ENCODE results near the gene HIBADH.
"Not testable (repeated sequence)": the region's sequence is repeated elsewhere in the genome, so short reads cannot be mapped to it uniquely, and the experiment has no call there.

The HIBADH gene

DNA sequence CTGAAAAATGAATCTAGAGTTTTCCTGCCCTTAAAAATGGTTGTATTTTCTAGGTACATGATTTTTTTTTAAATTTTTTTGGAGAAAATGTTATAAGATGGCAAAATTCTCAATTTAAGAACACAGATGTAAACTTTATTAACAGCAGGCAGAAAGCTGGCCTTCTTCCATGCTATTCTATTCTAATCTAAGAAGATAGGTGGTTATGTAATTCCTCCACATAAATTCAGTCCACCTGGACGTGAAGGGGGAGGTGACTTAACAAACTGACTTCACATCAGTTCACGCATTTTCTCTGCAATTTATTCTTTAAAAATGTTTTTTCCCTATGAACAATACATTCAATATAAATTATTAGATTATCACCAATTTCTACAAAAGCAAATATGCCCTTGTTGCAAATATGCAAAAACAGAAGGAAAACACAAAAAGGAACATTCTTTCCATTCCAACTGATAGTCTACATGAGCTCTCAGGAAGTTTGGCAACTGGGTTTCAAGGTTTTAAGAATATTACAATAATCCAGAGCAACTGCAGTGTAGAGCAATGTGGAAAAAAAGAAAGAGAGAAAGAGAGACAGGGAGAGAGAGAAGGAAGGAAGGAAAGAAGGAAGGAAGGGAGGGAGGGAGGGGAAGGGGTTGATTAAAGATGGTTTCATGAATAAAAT, 76.8 kb downstream of the HIBADH start:
- Histone ChIP-seq H3K4me1 (ENCODE audit: control insufficient read depth, insufficient read depth, low read length) (peaks cover 8% of the 10 kb centered on the region), H3K27ac (ENCODE audit: insufficient read depth, low read depth, low read length, poor library complexity, severe bottlenecking) (no peak overlapping the region), H3K36me3 (ENCODE audit: control insufficient read depth, insufficient read depth, low read length) (no peaks in the 10 kb centered on the region), H3K9me3 (ENCODE audit: control insufficient read depth, low read length) (no peaks in the 10 kb centered on the region), H3K27me3 (ENCODE audit: control insufficient read depth, insufficient read depth, low read length, poor library complexity, severe bottlenecking) (no peaks in the 10 kb centered on the region), H3K4me3 (ENCODE audit: insufficient read depth, low read depth, low read length) (no peak overlapping the region)
- 91 to 100% methylated on average over 1 of the region's 2 CpGs for WGBS, 2 experiments

DNA sequence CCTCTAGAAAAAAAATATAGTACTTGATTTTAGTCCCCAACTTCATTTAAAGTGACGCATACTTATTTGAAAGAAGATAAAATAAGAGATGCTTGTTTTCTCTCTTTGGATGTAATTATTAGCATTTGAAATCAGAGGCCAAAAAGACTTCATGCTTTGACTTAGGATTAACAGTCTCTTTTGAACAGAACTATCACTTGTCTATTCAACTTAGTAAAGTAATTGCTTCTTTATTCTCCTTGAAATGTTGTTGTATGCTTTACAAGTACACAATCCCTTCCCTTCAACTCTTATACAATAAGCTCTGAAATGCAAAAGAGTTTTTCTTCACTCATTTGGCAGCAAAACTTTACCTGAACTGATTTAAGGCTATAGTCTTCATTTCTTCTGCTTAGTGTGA, 80.8 kb downstream of the HIBADH start:
- Histone ChIP-seq H3K27ac (ENCODE audit: insufficient read depth, low read depth, low read length, poor library complexity, severe bottlenecking) (no peak overlapping the region), H3K4me3 (ENCODE audit: insufficient read depth, low read depth, low read length) (no peak overlapping the region), H3K27me3 (ENCODE audit: control insufficient read depth, insufficient read depth, low read length, poor library complexity, severe bottlenecking) (no peaks in the 10 kb centered on the region), H3K4me1 (ENCODE audit: control insufficient read depth, insufficient read depth, low read length) (peaks cover 4% of the 10 kb centered on the region), H3K36me3 (ENCODE audit: control insufficient read depth, insufficient read depth, low read length) (no peaks in the 10 kb centered on the region), H3K9me3 (ENCODE audit: control insufficient read depth, low read length) (no peaks in the 10 kb centered on the region)
- WGBS, 2 experiments: no CpG with 5 or more reads among the region's 1 CpG

DNA sequence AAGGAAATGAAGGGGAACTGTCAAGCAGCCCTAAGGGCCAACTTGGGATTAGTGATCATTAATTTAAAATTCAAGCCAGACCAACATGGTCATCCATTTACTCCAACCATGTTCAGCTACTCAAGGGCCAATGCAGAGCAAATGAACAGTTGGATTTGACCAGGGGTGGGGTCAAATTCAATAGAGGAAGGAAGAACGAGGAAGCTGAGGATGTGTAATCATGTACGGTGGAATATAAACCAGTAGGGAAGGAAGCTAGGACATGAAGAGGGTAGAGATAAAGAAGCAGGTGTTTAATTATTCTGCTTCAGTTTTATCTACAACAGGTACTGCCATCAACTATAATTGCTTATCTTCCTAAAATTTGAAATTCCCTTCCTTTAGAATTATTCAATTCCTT, 81.6 kb downstream of the HIBADH start:
- Histone ChIP-seq H3K27me3 (ENCODE audit: control insufficient read depth, insufficient read depth, low read length, poor library complexity, severe bottlenecking) (no peaks in the 10 kb centered on the region), H3K4me3 (ENCODE audit: insufficient read depth, low read depth, low read length) (no peak overlapping the region), H3K9me3 (ENCODE audit: control insufficient read depth, low read length) (no peaks in the 10 kb centered on the region), H3K36me3 (ENCODE audit: control insufficient read depth, insufficient read depth, low read length) (no peaks in the 10 kb centered on the region), H3K27ac (ENCODE audit: insufficient read depth, low read depth, low read length, poor library complexity, severe bottlenecking) (no peak overlapping the region), H3K4me1 (ENCODE audit: control insufficient read depth, insufficient read depth, low read length) (peaks cover 4% of the 10 kb centered on the region)
- WGBS, 2 experiments: 91 to 93% methylated on average over 2 of the region's 2 CpGs

DNA sequence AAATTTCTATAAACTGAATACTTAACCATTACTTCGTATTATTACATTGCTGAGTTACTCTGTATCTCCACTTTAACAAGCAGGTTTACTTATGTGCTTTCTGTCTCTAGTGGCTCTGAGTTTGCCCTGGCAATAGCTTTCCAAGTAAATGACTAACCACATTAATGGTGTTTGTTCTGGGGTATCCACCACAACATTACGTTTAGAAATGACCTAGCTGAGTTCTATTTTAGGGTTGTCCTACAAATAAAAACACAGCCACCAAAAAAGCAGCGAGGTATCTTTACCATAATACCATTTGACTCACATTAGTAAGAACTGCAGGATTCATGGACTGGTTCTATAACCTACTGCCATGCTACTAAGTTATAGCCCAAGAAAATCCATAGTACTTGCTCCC, 83.1 kb downstream of the HIBADH start:
- H3K27me3 ChIP-seq (ENCODE audit: control insufficient read depth, insufficient read depth, low read length, poor library complexity, severe bottlenecking): no peaks in the 10 kb centered on the region
- no peaks in the 10 kb centered on the region for H3K36me3 ChIP-seq (ENCODE audit: control insufficient read depth, insufficient read depth, low read length)
- H3K9me3 ChIP-seq (ENCODE audit: control insufficient read depth, low read length): no peaks in the 10 kb centered on the region
- H3K4me1 ChIP-seq (ENCODE audit: control insufficient read depth, insufficient read depth, low read length): peaks cover 4% of the 10 kb centered on the region
- WGBS, 2 experiments: 89 to 96% methylated on average over 3 of the region's 3 CpGs
- H3K4me3 ChIP-seq (ENCODE audit: insufficient read depth, low read depth, low read length): no peak overlapping the region
- H3K27ac ChIP-seq (ENCODE audit: insufficient read depth, low read depth, low read length, poor library complexity, severe bottlenecking): no peak overlapping the region

DNA sequence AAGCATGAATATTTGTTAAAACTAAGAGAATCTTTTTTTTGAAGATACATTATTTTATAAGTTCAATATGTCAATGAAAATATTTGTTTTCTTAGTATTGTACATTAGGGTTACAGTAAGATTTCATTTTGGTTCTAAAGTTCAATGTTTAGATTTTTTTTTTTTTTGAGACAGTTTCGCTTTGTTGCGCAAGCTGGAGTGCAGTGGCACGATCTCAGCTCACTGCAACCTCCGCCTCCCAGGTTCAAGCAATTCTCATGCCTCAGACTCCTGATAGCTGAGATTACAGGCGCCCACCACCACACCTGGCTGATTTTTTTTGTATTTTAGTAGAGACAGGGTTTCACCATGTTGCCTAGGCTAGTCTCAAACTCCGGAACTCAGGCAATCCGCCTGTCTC, 84.5 kb downstream of the HIBADH start:
- H3K4me1 ChIP-seq (ENCODE audit: control insufficient read depth, insufficient read depth, low read length); H3K27me3 ChIP-seq (ENCODE audit: control insufficient read depth, insufficient read depth, low read length, poor library complexity, severe bottlenecking); H3K36me3 ChIP-seq (ENCODE audit: control insufficient read depth, insufficient read depth, low read length); H3K9me3 ChIP-seq (ENCODE audit: control insufficient read depth, low read length); H3K4me3 ChIP-seq (ENCODE audit: insufficient read depth, low read depth, low read length); H3K27ac ChIP-seq (ENCODE audit: insufficient read depth, low read depth, low read length, poor library complexity, severe bottlenecking): not testable (repeated sequence)
- WGBS, 2 experiments: 92 to 94% methylated on average over 7 of the region's 7 CpGs

DNA sequence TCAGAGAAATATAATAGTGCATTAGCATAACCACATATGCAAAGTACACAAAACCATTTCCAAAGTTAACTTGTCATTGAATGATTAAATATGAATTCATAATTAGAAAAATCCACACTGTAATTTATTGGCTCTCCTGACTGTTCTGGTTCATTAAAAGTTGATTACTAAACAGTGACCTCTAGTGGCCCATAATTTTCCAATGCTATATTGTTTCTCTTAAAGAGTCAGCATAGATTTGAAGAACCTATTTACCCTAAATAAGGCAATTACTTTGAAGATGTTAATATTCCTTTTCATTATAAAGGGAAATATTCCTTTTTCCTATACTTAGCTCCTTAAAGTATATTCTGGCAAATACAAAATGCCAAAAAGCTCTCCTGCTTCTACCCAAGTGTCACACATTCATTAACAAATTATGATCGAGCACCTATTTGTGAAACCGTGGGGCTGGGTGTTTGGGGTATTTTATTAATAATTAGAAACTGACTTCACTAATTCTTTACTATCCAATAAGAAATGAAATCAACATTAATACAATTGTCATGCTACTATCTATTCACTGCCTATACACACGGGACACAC, 86.2 kb downstream of the HIBADH start:
- Histone ChIP-seq H3K36me3 (ENCODE audit: control insufficient read depth, insufficient read depth, low read length) (no peaks in the 10 kb centered on the region), H3K27me3 (ENCODE audit: control insufficient read depth, insufficient read depth, low read length, poor library complexity, severe bottlenecking) (no peaks in the 10 kb centered on the region), H3K4me3 (ENCODE audit: insufficient read depth, low read depth, low read length) (no peak overlapping the region), H3K4me1 (ENCODE audit: control insufficient read depth, insufficient read depth, low read length) (no peaks in the 10 kb centered on the region), H3K27ac (ENCODE audit: insufficient read depth, low read depth, low read length, poor library complexity, severe bottlenecking) (no peak overlapping the region), H3K9me3 (ENCODE audit: control insufficient read depth, low read length) (no peaks in the 10 kb centered on the region)
- whole genome bisulfite sequencing, 2 experiments: 85 to 91% methylated on average over 1 of the region's 3 CpGs

DNA sequence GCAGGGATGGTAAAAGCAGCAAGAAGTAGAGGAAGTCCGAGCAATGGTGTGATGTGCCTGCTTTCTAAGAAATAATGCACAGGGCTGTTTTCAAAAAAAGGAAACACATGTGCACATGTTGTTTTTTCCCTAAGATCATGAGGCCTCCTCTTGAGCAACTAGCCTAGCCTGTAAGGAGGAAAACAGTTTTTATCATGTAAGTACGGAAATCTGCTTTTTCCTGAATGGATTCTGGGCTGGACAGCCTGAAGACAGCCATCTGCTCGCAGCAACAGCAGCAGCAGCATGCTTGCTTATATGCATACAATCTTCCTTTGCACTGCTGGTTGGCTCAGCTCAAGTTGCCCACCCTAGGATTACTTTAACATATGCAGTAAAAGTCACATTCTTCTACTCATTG, 87.1 kb downstream of the HIBADH start:
- Histone ChIP-seq H3K4me3 (ENCODE audit: insufficient read depth, low read depth, low read length) (no peak overlapping the region), H3K36me3 (ENCODE audit: control insufficient read depth, insufficient read depth, low read length) (no peaks in the 10 kb centered on the region), H3K27me3 (ENCODE audit: control insufficient read depth, insufficient read depth, low read length, poor library complexity, severe bottlenecking) (no peaks in the 10 kb centered on the region), H3K9me3 (ENCODE audit: control insufficient read depth, low read length) (no peaks in the 10 kb centered on the region), H3K27ac (ENCODE audit: insufficient read depth, low read depth, low read length, poor library complexity, severe bottlenecking) (no peak overlapping the region), H3K4me1 (ENCODE audit: control insufficient read depth, insufficient read depth, low read length) (no peaks in the 10 kb centered on the region)
- 81 to 83% methylated on average over 3 of the region's 3 CpGs for WGBS, 2 experiments

DNA sequence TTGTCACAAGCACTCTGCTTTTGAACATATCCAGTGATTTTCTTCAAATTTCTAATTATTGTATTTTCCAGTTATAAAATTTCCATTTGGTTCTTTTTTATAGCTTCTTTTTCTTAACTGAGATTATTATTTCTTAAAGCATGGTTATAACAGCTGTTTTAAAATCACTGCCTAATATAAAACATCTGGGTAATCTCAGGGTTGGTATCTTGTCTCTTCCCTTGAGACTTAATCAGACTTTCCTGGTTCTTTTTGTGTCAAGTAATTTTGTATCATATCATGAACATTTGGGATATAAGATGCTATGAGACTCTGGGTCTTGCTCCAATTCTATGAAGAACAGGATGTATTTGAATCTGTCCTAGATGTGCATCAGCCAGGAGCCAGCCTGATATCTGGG, 93.6 kb downstream of the HIBADH start:
- H3K27me3 ChIP-seq (ENCODE audit: control insufficient read depth, insufficient read depth, low read length, poor library complexity, severe bottlenecking): no peaks in the 10 kb centered on the region
- H3K36me3 ChIP-seq (ENCODE audit: control insufficient read depth, insufficient read depth, low read length): no peaks in the 10 kb centered on the region
- no peaks in the 10 kb centered on the region for H3K9me3 ChIP-seq (ENCODE audit: control insufficient read depth, low read length)
- no peaks in the 10 kb centered on the region for H3K4me1 ChIP-seq (ENCODE audit: control insufficient read depth, insufficient read depth, low read length)
- H3K4me3 ChIP-seq (ENCODE audit: insufficient read depth, low read depth, low read length): no peak overlapping the region
- no peak overlapping the region for H3K27ac ChIP-seq (ENCODE audit: insufficient read depth, low read depth, low read length, poor library complexity, severe bottlenecking)

DNA sequence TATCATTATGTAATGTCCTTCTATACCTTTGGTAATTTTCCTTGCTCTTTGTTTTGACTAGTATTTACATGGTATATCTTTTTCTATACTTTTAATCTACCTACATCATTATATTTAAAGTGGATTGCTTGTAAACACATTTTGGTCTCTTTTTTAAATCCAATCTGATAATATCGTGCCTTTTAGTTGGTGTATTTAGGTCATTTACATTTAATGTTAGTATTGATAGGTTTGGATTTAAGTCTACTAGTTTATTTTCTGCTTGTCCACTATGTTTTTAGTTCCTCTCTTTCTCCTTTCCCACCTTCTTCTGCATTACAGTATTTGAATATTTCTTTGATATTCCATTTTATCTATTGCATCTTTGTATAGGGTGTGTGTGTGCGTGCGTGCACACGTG, 95.4 kb downstream of the HIBADH start:
- WGBS, 2 experiments: 100% methylated on average over 1 of the region's 4 CpGs; no CpG with 5 or more reads in 1 of the 2 experiments
- Histone ChIP-seq H3K4me3 (ENCODE audit: insufficient read depth, low read depth, low read length) (no peak overlapping the region), H3K4me1 (ENCODE audit: control insufficient read depth, insufficient read depth, low read length) (no peaks in the 10 kb centered on the region), H3K27ac (ENCODE audit: insufficient read depth, low read depth, low read length, poor library complexity, severe bottlenecking) (no peak overlapping the region), H3K9me3 (ENCODE audit: control insufficient read depth, low read length) (no peaks in the 10 kb centered on the region), H3K36me3 (ENCODE audit: control insufficient read depth, insufficient read depth, low read length) (no peaks in the 10 kb centered on the region), H3K27me3 (ENCODE audit: control insufficient read depth, insufficient read depth, low read length, poor library complexity, severe bottlenecking) (no peaks in the 10 kb centered on the region)

DNA sequence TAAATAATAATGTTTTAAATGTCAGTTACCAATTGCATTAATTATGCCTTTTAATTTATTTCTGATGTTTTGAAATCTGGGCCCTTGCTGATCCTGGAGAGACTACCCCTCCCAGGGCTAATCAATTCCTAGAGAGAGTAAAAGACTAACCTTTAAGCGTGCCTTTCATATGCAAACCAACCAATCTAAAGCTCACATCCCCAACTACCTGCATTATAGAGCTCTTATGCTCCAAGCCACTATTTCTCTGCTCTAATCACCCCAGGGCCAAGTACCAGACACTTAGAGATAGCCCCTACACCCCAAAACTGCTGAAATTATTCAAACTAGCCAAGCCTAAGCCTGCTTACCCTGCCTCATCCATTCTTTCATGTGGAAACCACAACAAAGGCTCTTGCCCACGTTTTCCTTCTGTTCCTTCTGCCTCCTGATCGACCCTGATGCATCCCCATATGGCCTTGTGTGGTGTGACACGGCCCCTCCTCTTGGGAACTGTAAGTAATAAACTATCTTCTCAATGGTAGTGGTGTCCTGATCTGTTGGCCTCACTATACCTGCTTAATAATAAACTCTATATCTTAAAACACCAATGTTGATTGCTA, 97.7 kb downstream of the HIBADH start:
- Histone ChIP-seq H3K4me3 (ENCODE audit: insufficient read depth, low read depth, low read length) (no peak overlapping the region), H3K36me3 (ENCODE audit: control insufficient read depth, insufficient read depth, low read length) (no peaks in the 10 kb centered on the region), H3K27me3 (ENCODE audit: control insufficient read depth, insufficient read depth, low read length, poor library complexity, severe bottlenecking) (no peaks in the 10 kb centered on the region), H3K4me1 (ENCODE audit: control insufficient read depth, insufficient read depth, low read length) (no peaks in the 10 kb centered on the region), H3K27ac (ENCODE audit: insufficient read depth, low read depth, low read length, poor library complexity, severe bottlenecking) (no peak overlapping the region), H3K9me3 (ENCODE audit: control insufficient read depth, low read length) (no peaks in the 10 kb centered on the region)
- WGBS, 2 experiments: 41 to 51% methylated on average over 4 of the region's 4 CpGs
